ENCODE results near the gene ACSL5. TPM values are rescaled to one million over a fixed set of nuclear protein-coding genes. Genes with fewer than 3 reads are reported as not detected.
A peak's percentile ranks its signal among the peaks of the same experiment; 100 is the strongest.

The ACSL5 gene
- total RNA-seq, 1 donor from 2014 or later = 53.5 TPM

DNA sequence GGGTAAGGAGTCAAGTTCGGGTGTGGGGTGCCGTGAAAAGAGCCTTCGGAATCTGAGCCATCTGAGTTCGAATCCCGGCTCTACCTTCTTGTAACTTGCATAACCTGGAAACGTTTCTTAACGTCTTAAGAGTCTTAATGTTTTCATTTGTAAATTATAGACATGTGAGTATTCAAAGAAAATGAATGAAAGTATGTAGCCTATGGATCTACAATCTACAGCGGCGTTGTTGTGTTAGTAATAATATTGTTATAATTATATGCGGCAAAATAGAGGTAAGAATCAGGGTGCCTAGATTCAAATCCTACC lies 73.7 kb downstream of the ACSL5 start:
- TF ChIP-seq, protein P1, sequence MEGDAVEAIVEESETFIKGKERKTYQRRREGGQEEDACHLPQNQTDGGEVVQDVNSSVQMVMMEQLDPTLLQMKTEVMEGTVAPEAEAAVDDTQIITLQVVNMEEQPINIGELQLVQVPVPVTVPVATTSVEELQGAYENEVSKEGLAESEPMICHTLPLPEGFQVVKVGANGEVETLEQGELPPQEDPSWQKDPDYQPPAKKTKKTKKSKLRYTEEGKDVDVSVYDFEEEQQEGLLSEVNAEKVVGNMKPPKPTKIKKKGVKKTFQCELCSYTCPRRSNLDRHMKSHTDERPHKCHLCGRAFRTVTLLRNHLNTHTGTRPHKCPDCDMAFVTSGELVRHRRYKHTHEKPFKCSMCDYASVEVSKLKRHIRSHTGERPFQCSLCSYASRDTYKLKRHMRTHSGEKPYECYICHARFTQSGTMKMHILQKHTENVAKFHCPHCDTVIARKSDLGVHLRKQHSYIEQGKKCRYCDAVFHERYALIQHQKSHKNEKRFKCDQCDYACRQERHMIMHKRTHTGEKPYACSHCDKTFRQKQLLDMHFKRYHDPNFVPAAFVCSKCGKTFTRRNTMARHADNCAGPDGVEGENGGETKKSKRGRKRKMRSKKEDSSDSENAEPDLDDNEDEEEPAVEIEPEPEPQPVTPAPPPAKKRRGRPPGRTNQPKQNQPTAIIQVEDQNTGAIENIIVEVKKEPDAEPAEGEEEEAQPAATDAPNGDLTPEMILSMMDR (IDR thresholded peaks at IDR 0.05) = no peak
- Mint-ChIP-seq H3K27ac (peak overlapping the region; percentile 90), H3K4me1 (peaks cover 44% of the 10 kb centered on the region), H3K4me3 (peak overlapping the region; percentile 89), H3K27me3 (no peaks in the 10 kb centered on the region), H3K9me3 (no peaks in the 10 kb centered on the region), H3K36me3 (ENCODE audit: low read depth) (peaks cover 51% of the 10 kb centered on the region)
- intact Hi-C loops (cut with micrococcal nuclease) = loop anchor here (1.0 to 2.0 kb wide), 3 partner anchors 25 to 1881 kb away; partner anchors contain the start of gene SMC3
- ChIA-PET POLR2A (interaction anchor here (0.7 to 1.9 kb wide), 10 partner anchors 10 to 1528 kb away, joined by 3 to 21 read pairs (median 3); partner anchors contain the start of genes BBIP1, GPAM and SHOC2), CTCF (interaction anchor here (0.6 to 1.2 kb wide), 2 partner anchors 25 to 266 kb away, joined by 3 to 7 read pairs; no protein-coding TSS in a partner anchor)
- DNase-seq = no peak
- ATAC-seq (ENCODE audit: low read depth) = no peak

DNA sequence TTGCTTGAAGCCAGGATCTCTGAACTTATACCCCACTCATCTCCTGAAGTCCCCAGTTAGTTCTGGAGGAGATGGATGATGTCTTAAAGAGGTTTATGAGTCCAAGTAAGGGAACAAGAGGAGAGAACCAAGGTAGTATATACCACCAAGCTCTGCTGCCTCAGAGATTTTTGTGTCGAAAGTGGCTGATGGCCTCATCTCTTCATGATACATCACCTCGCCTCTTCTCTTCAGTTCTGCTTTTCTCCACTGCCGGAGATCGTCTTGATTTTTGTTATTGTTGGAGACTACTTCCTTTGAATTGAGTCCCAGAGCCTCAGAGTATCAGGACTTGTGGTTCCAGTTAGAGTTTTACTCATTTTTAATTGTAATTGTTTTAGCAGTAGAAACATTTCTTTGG lies 75.0 kb downstream of the ACSL5 start:
- H3K4me3 Mint-ChIP-seq = peak overlapping the region; percentile 89
- CTCF ChIA-PET = interaction anchor here (1.3 kb wide), 1 partner anchor 14 kb away, joined by 3 read pairs; no protein-coding TSS in a partner anchor
- H3K27ac Mint-ChIP-seq = peak overlapping the region; percentile 16
- TF ChIP-seq, protein P1 (IDR thresholded peaks at IDR 0.05) = no peak
- H3K27me3 Mint-ChIP-seq = no peaks in the 10 kb centered on the region
- H3K4me1 Mint-ChIP-seq = peaks cover 41% of the 10 kb centered on the region
- no peaks in the 10 kb centered on the region for H3K9me3 Mint-ChIP-seq
- intact Hi-C loops (cut with micrococcal nuclease) = no loop called here
- POLR2A ChIA-PET = interaction anchor here (1.9 kb wide), 1 partner anchor 73 kb away, joined by 5 read pairs; no protein-coding TSS in a partner anchor
- ATAC-seq (ENCODE audit: low read depth) (no peak), DNase-seq (no peak)
- peaks cover 40% of the 10 kb centered on the region for H3K36me3 Mint-ChIP-seq (ENCODE audit: low read depth)

DNA sequence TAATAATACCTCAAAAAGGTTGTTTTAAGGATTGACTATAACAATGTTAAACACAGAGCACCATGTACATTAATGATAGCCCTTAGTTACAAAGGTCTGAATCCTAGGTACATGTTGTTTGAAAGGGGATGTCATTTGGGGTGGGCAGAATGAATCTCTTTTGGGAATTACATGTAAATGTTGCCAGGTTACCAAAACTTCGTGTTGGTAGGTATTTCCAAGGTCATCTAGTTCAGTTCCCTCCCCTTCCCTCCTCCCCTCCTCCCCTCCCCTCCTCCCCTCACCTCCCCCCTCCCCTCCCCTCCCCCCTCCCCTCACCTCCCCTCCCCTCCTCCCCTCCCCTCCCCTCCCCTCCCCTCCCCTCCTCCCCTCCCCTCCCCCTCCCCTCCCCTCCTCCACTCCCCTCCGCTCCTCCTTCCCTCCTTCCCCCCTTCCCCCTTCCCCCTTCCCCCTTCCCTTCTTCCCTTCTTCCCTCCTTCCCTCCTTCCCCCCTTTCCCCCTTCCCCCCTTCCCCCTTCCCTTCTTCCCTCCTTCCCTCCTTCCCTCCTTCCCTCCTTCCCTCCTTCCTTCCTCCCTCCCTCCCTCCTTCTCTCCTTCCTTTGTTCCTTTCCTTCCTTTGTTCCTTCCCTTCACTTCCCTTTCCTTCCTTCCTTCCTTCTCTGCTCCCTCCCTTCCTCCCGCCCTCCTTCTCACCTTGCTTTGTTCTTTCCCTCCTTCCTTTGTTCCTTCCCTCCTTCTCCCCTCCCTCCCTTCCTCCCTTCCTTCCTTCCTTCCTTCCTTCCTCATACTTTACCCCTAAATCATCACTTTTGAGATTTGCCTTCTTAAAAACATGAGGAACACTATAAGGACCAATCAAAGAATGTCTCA lies 81.2 kb downstream of the ACSL5 start:
- H3K9me3 Mint-ChIP-seq = no peaks in the 10 kb centered on the region

DNA sequence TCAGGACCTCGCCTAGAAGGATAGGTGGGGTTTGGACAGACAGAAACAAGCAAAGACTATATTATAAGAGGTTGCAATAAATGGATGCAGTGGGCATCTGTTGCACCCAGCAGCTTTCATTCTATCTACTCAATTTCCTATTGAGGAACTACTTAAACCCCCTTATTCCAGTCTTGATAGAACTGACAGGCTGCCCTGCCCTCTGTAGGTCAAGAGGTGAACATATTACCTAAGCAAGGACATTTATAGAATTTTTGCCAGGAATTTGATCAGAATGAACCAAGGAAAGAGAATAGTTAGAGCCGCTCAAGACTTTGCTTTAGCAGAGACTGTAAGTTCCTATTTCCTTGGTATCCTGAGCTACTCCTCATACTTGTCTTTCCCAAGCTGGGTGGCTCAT lies 82.6 kb downstream of the ACSL5 start:
- H3K36me3 Mint-ChIP-seq (ENCODE audit: low read depth) = peaks cover 15% of the 10 kb centered on the region
- H3K4me3 Mint-ChIP-seq = no peak overlapping the region
- ChIA-PET CTCF (interaction anchor here (1.0 kb wide), 1 partner anchor 14 kb away, joined by 3 read pairs; no protein-coding TSS in a partner anchor), POLR2A (interaction anchor here (1.1 kb wide), 1 partner anchor 9 kb away, joined by 3 read pairs; the partner anchor contains the start of gene VTI1A)
- no peak overlapping the region for H3K27ac Mint-ChIP-seq
- H3K9me3 Mint-ChIP-seq = no peaks in the 10 kb centered on the region
- ATAC-seq (ENCODE audit: low read depth) (no peak), DNase-seq (no peak)
- intact Hi-C loops (cut with micrococcal nuclease) = no loop called here
- H3K4me1 Mint-ChIP-seq = peaks cover 5% of the 10 kb centered on the region
- no peaks in the 10 kb centered on the region for H3K27me3 Mint-ChIP-seq
- TF ChIP-seq, protein P1 (IDR thresholded peaks at IDR 0.05) = no peak

More for the DNA sequence above, 81.2 kb downstream of the ACSL5 start:
- Mint-ChIP-seq H3K27ac (no peak overlapping the region), H3K36me3 (ENCODE audit: low read depth) (peaks cover 10% of the 10 kb centered on the region), H3K27me3 (no peaks in the 10 kb centered on the region), H3K4me3 (no peak overlapping the region), H3K4me1 (peaks cover 10% of the 10 kb centered on the region)
- intact Hi-C loops (cut with micrococcal nuclease) = no loop called here
- TF ChIP-seq, protein P1 (IDR thresholded peaks at IDR 0.05) = no peak
- ATAC-seq (ENCODE audit: low read depth) (no peak), DNase-seq (no peak)
- ChIA-PET CTCF (no interaction called here), POLR2A (no interaction called here)

DNA sequence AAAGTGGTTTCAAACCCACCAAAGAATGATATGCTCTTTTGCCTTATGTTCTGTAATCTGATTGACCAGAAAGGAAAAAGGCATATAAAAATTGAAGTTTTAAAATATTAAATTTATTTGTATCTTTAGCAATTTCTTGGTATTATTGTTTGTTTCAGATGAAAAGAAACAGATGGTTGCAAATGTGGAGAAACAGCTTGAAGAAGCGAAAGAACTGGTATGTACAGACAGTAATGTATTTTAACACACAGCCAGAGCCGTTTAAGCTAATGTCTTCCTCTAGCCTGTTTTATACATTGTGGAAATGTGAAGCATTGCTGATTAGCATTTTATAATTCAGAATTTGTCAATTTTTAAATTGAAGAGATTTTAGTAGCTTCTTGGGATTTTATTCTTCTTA lies 86.5 kb downstream of the ACSL5 start:
- peaks cover 42% of the 10 kb centered on the region for H3K36me3 Mint-ChIP-seq (ENCODE audit: low read depth)
- no peaks in the 10 kb centered on the region for H3K9me3 Mint-ChIP-seq
- no peak overlapping the region for H3K4me3 Mint-ChIP-seq
- intact Hi-C loops (cut with micrococcal nuclease) = no loop called here
- no peaks in the 10 kb centered on the region for H3K27me3 Mint-ChIP-seq
- no peak for ATAC-seq (ENCODE audit: low read depth)
- H3K4me1 Mint-ChIP-seq = peaks cover 14% of the 10 kb centered on the region
- ChIA-PET POLR2A (no interaction called here), CTCF (interaction anchor here (4.0 kb wide), 1 partner anchor 12 kb away, joined by 18 read pairs; no protein-coding TSS in a partner anchor)
- DNase-seq = no peak
- H3K27ac Mint-ChIP-seq = no peak overlapping the region
- TF ChIP-seq, protein P1 (IDR thresholded peaks at IDR 0.05) = no peak
